MM.1S (cell line): Measurements from ENCODE around the gene SRC.

Experiments used
- DNase-seq: peaks from one replicate; pipeline ENCODE4 v3.0.0-alpha.2; 2015
- H2AFZ ChIP-seq: fragments of 300-600 bp; sonication (generic); 2 replicates; pipeline ENCODE4 v1.6.0; 2016; ENCODE audit warnings: antibody characterized with exemption, low read length
- H3F3A ChIP-seq: fragments of 300-600 bp; sonication (generic); 2 replicates; pipeline ENCODE4 v1.6.1; 2016; ENCODE audit warnings: mild to moderate bottlenecking, antibody characterized with exemption, low read length, moderate library complexity, mixed read lengths; ENCODE audit not compliant: insufficient read depth
- H3K27ac ChIP-seq: fragments of 300-600 bp; sonication (generic); 2 replicates; pipeline ENCODE4 v1.5.1; 2016; ENCODE audit warnings: mild to moderate bottlenecking, low read length
- H3K27me3 ChIP-seq: fragments of 300-600 bp; sonication (generic); replicated peaks from 2 replicates; pipeline ENCODE4 v1.6.0; 2016; ENCODE audit warnings: low read length; ENCODE audit not compliant: insufficient read depth
- H3K36me3 ChIP-seq: fragments of 300-600 bp; sonication (generic); replicated peaks from 2 replicates; pipeline ENCODE4 v1.6.1; 2016; ENCODE audit warnings: mild to moderate bottlenecking, low read length, mixed read lengths; ENCODE audit not compliant: insufficient read depth
- H3K4me1 ChIP-seq: fragments of 300-600 bp; sonication (generic); 2 replicates; pipeline ENCODE4 v1.6.1; 2016; ENCODE audit warnings: low read length, mixed read lengths
- H3K4me2 ChIP-seq: fragments of 300-600 bp; sonication (generic); 2 replicates; pipeline ENCODE4 v1.6.0; 2016; ENCODE audit warnings: low read depth, low read length
- H3K4me3 ChIP-seq: fragments of 300-600 bp; sonication (generic); 2 replicates; pipeline ENCODE4 v1.5.1; 2016; ENCODE audit warnings: low read length, mixed read lengths
- H3K79me2 ChIP-seq: fragments of 300-600 bp; sonication (generic); 2 replicates; pipeline ENCODE4 v1.6.1; 2016; ENCODE audit warnings: mixed run types, low read length, mixed read lengths
- H3K9ac ChIP-seq: fragments of 300-600 bp; sonication (generic); 2 replicates; pipeline ENCODE4 v1.6.1; 2016; ENCODE audit warnings: low read length, mixed read lengths
- H3K9me2 ChIP-seq: fragments of 300-600 bp; sonication (generic); replicated peaks from 2 replicates; pipeline ENCODE4 v1.6.1; 2016; ENCODE audit warnings: mild to moderate bottlenecking, low read length, mixed read lengths; ENCODE audit not compliant: insufficient read depth
- H3K9me3 ChIP-seq: fragments of 300-600 bp; sonication (generic); replicated peaks from 2 replicates; pipeline ENCODE4 v1.6.1; 2016; ENCODE audit warnings: mild to moderate bottlenecking, low read length, mixed read lengths; ENCODE audit not compliant: insufficient read depth
- H4K20me1 ChIP-seq: fragments of 300-600 bp; sonication (generic); 2 replicates; pipeline ENCODE4 v1.6.1; 2016; ENCODE audit warnings: mild to moderate bottlenecking, low read length, moderate library complexity, mixed read lengths; ENCODE audit not compliant: insufficient read depth
- CTCF ChIP-seq: fragments of 300-600 bp; sonication (generic); IDR thresholded peaks from 2 replicates; pipeline ENCODE4 v1.5.1; 2016; ENCODE audit warnings: antibody characterized with exemption, low read length, mixed read lengths
- EZH2 ChIP-seq: fragments of 300-600 bp; sonication (generic); optimal IDR thresholded peaks from 2 replicates; pipeline ENCODE3; 2017; ENCODE audit warnings: low read depth, mild to moderate bottlenecking, antibody characterized with exemption, low read length, mixed read lengths
- EZH2phosphoT487 ChIP-seq: fragments of 300-600 bp; sonication (generic); IDR thresholded peaks from 2 replicates; pipeline ENCODE4 v1.6.1; 2018; ENCODE audit warnings: antibody characterized with exemption, low read length

Gene SRC

GRCh38 chr20:37376791-37377190, 30.9 kb downstream of the SRC start:
- Histone ChIP-seq H3K4me2 (no peak overlapping the region), H3K4me3 (no peak overlapping the region), H2AFZ (no peak overlapping the region), H3F3A (peaks cover 16% of the 10 kb centered on the region), H3K9ac (no peak overlapping the region), H3K9me3 (no peaks in the 10 kb centered on the region), H3K27ac (peak overlapping the region; percentile 14; the same call in 1 of the 2 replicates), H3K79me2 (no peaks in the 10 kb centered on the region), H3K4me1 (peaks cover 20% of the 10 kb centered on the region), H3K27me3 (no peaks in the 10 kb centered on the region), H3K9me2 (no peaks in the 10 kb centered on the region), H4K20me1 (no peaks in the 10 kb centered on the region), H3K36me3 (no peaks in the 10 kb centered on the region)
- TF ChIP-seq CTCF = no peak
- no peak for TF ChIP-seq EZH2phosphoT487
- no peak for TF ChIP-seq EZH2
- no peak for DNase-seq

- Histone ChIP-seq H3K4me1 (peaks cover 20% of the 10 kb centered on the region), H3K4me2 (no peak overlapping the region), H3F3A (peaks cover 16% of the 10 kb centered on the region), H3K9me3 (no peaks in the 10 kb centered on the region), H3K27me3 (no peaks in the 10 kb centered on the region), H3K9ac (no peak overlapping the region), H3K36me3 (no peaks in the 10 kb centered on the region), H3K4me3 (no peak overlapping the region), H3K79me2 (no peaks in the 10 kb centered on the region), H4K20me1 (no peaks in the 10 kb centered on the region), H3K27ac (peak overlapping the region; percentile 14; the same call in 1 of the 2 replicates), H2AFZ (0 out of 2 replicates have a peak overlapping the region, but pooled peaks have one; percentile 24), H3K9me2 (no peaks in the 10 kb centered on the region)
- TF ChIP-seq EZH2phosphoT487 = no peak
- no peak for TF ChIP-seq CTCF
- TF ChIP-seq EZH2 = no peak
- peak; percentile 18 for DNase-seq
These were observed 31.6 kb downstream of the SRC start for GRCh38 chr20:37377346-37378081.

GRCh38 chr20:37378420-37378784, 32.5 kb downstream of the SRC start:
- H3K9ac ChIP-seq = no peak overlapping the region
- no peak overlapping the region for H3K27ac ChIP-seq
- H4K20me1 ChIP-seq = no peaks in the 10 kb centered on the region
- H3K36me3 ChIP-seq = no peaks in the 10 kb centered on the region
- peaks cover 20% of the 10 kb centered on the region for H3K4me1 ChIP-seq
- no peak overlapping the region for H3K4me2 ChIP-seq
- no peaks in the 10 kb centered on the region for H3K9me2 ChIP-seq
- no peak overlapping the region for H3K4me3 ChIP-seq
- no peak for DNase-seq
- H3K9me3 ChIP-seq = no peaks in the 10 kb centered on the region
- no peaks in the 10 kb centered on the region for H3K79me2 ChIP-seq
- no peaks in the 10 kb centered on the region for H3K27me3 ChIP-seq
- TF ChIP-seq CTCF = no peak
- TF ChIP-seq EZH2 = no peak
- no peak for TF ChIP-seq EZH2phosphoT487
- no peak overlapping the region for H2AFZ ChIP-seq
- peaks cover 16% of the 10 kb centered on the region for H3F3A ChIP-seq
